PC-3 (cell line): ENCODE data around the gene EXOC6B. TPM values are rescaled to one million over a fixed set of nuclear protein-coding genes. Genes with fewer than 3 reads are reported as not detected.
A peak's percentile ranks its signal among the peaks of the same experiment; 100 is the strongest.

Experiments used
- ATAC-seq: fragments of 200-7000 bp; cut with Tn5 transposase; 2 replicates; pipeline ENCODE4 v1.9.1; 2020; ENCODE audit warnings: mild to moderate bottlenecking, moderate library complexity
- BruUV-seq: library from RNA; stranded (reverse); fragments of 400-500 nt; replicated peaks from 2 replicates; lab custom pipeline; 2021; lab: Mats Ljungman, UMichigan
- CTCF ChIA-PET: fragments of 300-600 bp; sonication (Branson Sonifier 250); formaldehyde crosslinking; loops from one replicate; lab custom pipeline; 2022; ENCODE audit warnings: antibody characterized with exemption; lab: Charles Lee
- POLR2A ChIA-PET: fragments of 300-600 bp; sonication (Branson Sonifier 250); formaldehyde crosslinking; loops from one replicate; lab custom pipeline; 2022; ENCODE audit warnings: antibody characterized with exemption; ENCODE audit not compliant: unreplicated experiment; lab: Charles Lee
- DNase-seq: peaks from one replicate; pipeline ENCODE4 v3.0.0-alpha.2; 2015
- H2AFZ ChIP-seq: fragments of 300-600 bp; sonication (generic); 2 replicates; pipeline ENCODE4 v1.6.0; 2016; ENCODE audit warnings: antibody characterized with exemption, low read length
- H3F3A ChIP-seq: fragments of 300-600 bp; sonication (generic); one replicate; pipeline ENCODE4 v1.6.0; 2017; ENCODE audit warnings: antibody characterized with exemption, low read length, control low read depth, mild to moderate bottlenecking; ENCODE audit not compliant: unreplicated experiment
- H3K27ac ChIP-seq: fragments of 300-600 bp; sonication (generic); 2 replicates; pipeline ENCODE4 v1.5.1; 2016; ENCODE audit warnings: mild to moderate bottlenecking, low read length
- H3K27me3 ChIP-seq: fragments of 300-600 bp; sonication (generic); 2 replicates; pipeline ENCODE4 v1.6.1; 2016; ENCODE audit warnings: low read length, mixed read lengths
- H3K36me3 ChIP-seq: fragments of 300-600 bp; sonication (generic); 2 replicates; pipeline ENCODE4 v1.6.1; 2016; ENCODE audit warnings: low read depth, mixed run types, low read length, mixed read lengths
- H3K4me1 ChIP-seq: fragments of 300-600 bp; sonication (generic); 2 replicates; pipeline ENCODE4 v1.5.1; 2016; ENCODE audit warnings: low read length; ENCODE audit not compliant: insufficient read depth
- H3K4me2 ChIP-seq: fragments of 300-600 bp; sonication (generic); 2 replicates; pipeline ENCODE4 v1.6.0; 2016; ENCODE audit warnings: low read length
- H3K4me3 ChIP-seq: fragments of 300-600 bp; sonication (generic); 2 replicates; pipeline ENCODE4 v1.5.1; 2016; ENCODE audit warnings: mild to moderate bottlenecking, low read length, mixed read lengths
- H3K79me2 ChIP-seq: fragments of 300-600 bp; sonication (generic); 2 replicates; pipeline ENCODE4 v1.6.1; 2017; ENCODE audit warnings: low read length, mixed read lengths
- H3K9ac ChIP-seq: fragments of 300-600 bp; sonication (generic); 2 replicates; pipeline ENCODE4 v1.6.0; 2016; ENCODE audit warnings: mild to moderate bottlenecking, low read length
- H3K9me2 ChIP-seq: fragments of 300-600 bp; sonication (generic); replicated peaks from 2 replicates; pipeline ENCODE4 v1.6.1; 2016; ENCODE audit warnings: mixed run types, low read length, mixed read lengths
- H3K9me3 ChIP-seq: fragments of 300-600 bp; sonication (generic); 2 replicates; pipeline ENCODE4 v1.6.1; 2016; ENCODE audit warnings: low read length, mixed read lengths
- H4K20me1 ChIP-seq: fragments of 300-600 bp; sonication (generic); 2 replicates; pipeline ENCODE4 v1.6.1; 2016; ENCODE audit warnings: low read length, mixed read lengths
- CTCF ChIP-seq: fragments of 300-600 bp; sonication (generic); conservative IDR thresholded peaks from 2 replicates; pipeline ENCODE4 v1.5.1; 2017; ENCODE audit warnings: antibody characterized with exemption, low read depth, mild to moderate bottlenecking, low read length
- EZH2 ChIP-seq: fragments of 300-600 bp; sonication (generic); IDR thresholded peaks from one replicate; pipeline ENCODE4 v1.6.1; 2017; ENCODE audit warnings: antibody characterized with exemption, mild to moderate bottlenecking, low read length; ENCODE audit not compliant: unreplicated experiment
- EZH2phosphoT487 ChIP-seq: fragments of 300-600 bp; sonication (generic); IDR thresholded peaks from 2 replicates; pipeline ENCODE4 v1.6.1; 2018; ENCODE audit warnings: mild to moderate bottlenecking, antibody characterized with exemption, low read length, borderline replicate concordance
- intact Hi-C: fragments of 100-400 bp; cut with micrococcal nuclease; formaldehyde crosslinking; loops from 2 replicates; pipeline ENCODE4 v1.9.0; 2023
- total RNA-seq: library from RNA; depleted of rRNA; stranded (reverse); fragments of >200 nt; gene quantifications from 2 replicates; pipeline ENCODE4 v1.2.3, GENCODE V29; 2014

EXOC6B gene
- total RNA-seq, 1 experiment from 2014 or later, result 13.9 TPM

- no peak overlapping the region for H3K27ac ChIP-seq
- no peaks in the 10 kb centered on the region for H3K9me2 ChIP-seq
- no peak overlapping the region for H3K9ac ChIP-seq
- ATAC-seq, result no peak
- H3K9me3 ChIP-seq, result no peaks in the 10 kb centered on the region
- H4K20me1 ChIP-seq, result no peaks in the 10 kb centered on the region
- H3K36me3 ChIP-seq, result no peaks in the 10 kb centered on the region
- H3F3A ChIP-seq, result no peaks in the 10 kb centered on the region
- ChIA-PET CTCF (no interaction called here), POLR2A (no interaction called here)
- H2AFZ ChIP-seq, result no peak overlapping the region
- no peak overlapping the region for H3K4me2 ChIP-seq
- intact Hi-C loops, result no loop called here
- no peak for DNase-seq
- BruUV-seq, result no TSS peak
- no peaks in the 10 kb centered on the region for H3K79me2 ChIP-seq
- H3K4me3 ChIP-seq, result no peak overlapping the region
- no peak for TF ChIP-seq CTCF
- TF ChIP-seq EZH2, result no peak
- TF ChIP-seq EZH2phosphoT487, result no peak
- 0 out of 2 replicates have a peak, but pooled peaks cover 6% of the 10 kb centered on the region for H3K4me1 ChIP-seq
- H3K27me3 ChIP-seq, result no peaks in the 10 kb centered on the region
Observed at GRCh38 chr2:72273384-72273783, 552.4 kb downstream of the EXOC6B start.

GRCh38 chr2:72271766-72272641, 553.8 kb downstream of the EXOC6B start:
- Histone ChIP-seq H3F3A (no peaks in the 10 kb centered on the region), H3K79me2 (no peaks in the 10 kb centered on the region), H3K4me1 (no peaks in the 10 kb centered on the region), H3K36me3 (no peaks in the 10 kb centered on the region), H3K9me2 (no peaks in the 10 kb centered on the region), H3K4me3 (no peak overlapping the region), H3K4me2 (no peak overlapping the region), H3K9ac (no peak overlapping the region), H3K9me3 (no peaks in the 10 kb centered on the region), H3K27ac (no peak overlapping the region), H2AFZ (no peak overlapping the region), H3K27me3 (no peaks in the 10 kb centered on the region), H4K20me1 (no peaks in the 10 kb centered on the region)
- CTCF ChIA-PET, result no interaction called here
- no peak for TF ChIP-seq CTCF
- no peak for TF ChIP-seq EZH2phosphoT487
- no peak for TF ChIP-seq EZH2
- BruUV-seq, result no TSS peak
- DNase-seq, result peak; percentile 11
- no peak for ATAC-seq
- intact Hi-C loops, result no loop called here
- POLR2A ChIA-PET, result no interaction called here

- H3K27ac ChIP-seq, result no peak overlapping the region
- H3K79me2 ChIP-seq, result no peaks in the 10 kb centered on the region
- no peaks in the 10 kb centered on the region for H3K9me3 ChIP-seq
- TF ChIP-seq EZH2 (no peak), CTCF (no peak), EZH2phosphoT487 (no peak)
- H3K36me3 ChIP-seq, result no peaks in the 10 kb centered on the region
- no peak overlapping the region for H3K9ac ChIP-seq
- intact Hi-C loops, result no loop called here
- no peak overlapping the region for H2AFZ ChIP-seq
- H3K27me3 ChIP-seq, result no peaks in the 10 kb centered on the region
- no peak overlapping the region for H3K4me2 ChIP-seq
- DNase-seq (no peak), ATAC-seq (no peak)
- H3F3A ChIP-seq, result no peaks in the 10 kb centered on the region
- no peaks in the 10 kb centered on the region for H3K4me1 ChIP-seq
- H3K9me2 ChIP-seq, result no peaks in the 10 kb centered on the region
- CTCF ChIA-PET, result no interaction called here
- H3K4me3 ChIP-seq, result no peak overlapping the region
- no peaks in the 10 kb centered on the region for H4K20me1 ChIP-seq
- POLR2A ChIA-PET, result no interaction called here
- BruUV-seq, result no TSS peak
Observed at GRCh38 chr2:72271276-72271614, 554.6 kb downstream of the EXOC6B start.
